Neural cell (in vitro differentiated cells): ENCODE results near the gene SLC34A1.

Experiments
- CTCF ChIP-seq: fragments of 450-650 bp; IDR thresholded peaks from 2 replicates; pipeline ENCODE4 v1.5.1; 2014; ENCODE audit warnings: antibody characterized with exemption, mild to moderate bottlenecking, moderate library complexity; ENCODE audit not compliant: poor library complexity, severe bottlenecking
- EP300 ChIP-seq: fragments of 450-650 bp; conservative IDR thresholded peaks from 2 replicates; pipeline ENCODE4 v1.6.1; 2014; ENCODE audit warnings: antibody characterized with exemption, mild to moderate bottlenecking, moderate library complexity; ENCODE audit not compliant: poor library complexity, severe bottlenecking
- EZH2 ChIP-seq: fragments of 200-600, 300-800 bp; shearing (Covaris generic), sonication (generic); IDR thresholded peaks from 2 replicates; pipeline ENCODE4 v1.6.1; 2014; ENCODE audit warnings: antibody characterized with exemption, low read length, borderline replicate concordance, mild to moderate bottlenecking; ENCODE audit not compliant: insufficient read depth, poor library complexity, severe bottlenecking
- MXI1 ChIP-seq: fragments of 450-650 bp; conservative IDR thresholded peaks from 2 replicates; pipeline ENCODE4 v1.6.1; 2014; ENCODE audit warnings: antibody characterized with exemption, mild to moderate bottlenecking; ENCODE audit not compliant: poor library complexity, severe bottlenecking
- POLR2AphosphoS5 ChIP-seq: IDR thresholded peaks from 2 replicates; pipeline ENCODE4 v1.6.1; 2012
- RAD21 ChIP-seq: fragments of 450-650 bp; conservative IDR thresholded peaks from 2 replicates; pipeline ENCODE4 v1.6.1; 2014; ENCODE audit warnings: antibody characterized with exemption, mild to moderate bottlenecking, moderate library complexity
- REST ChIP-seq: IDR thresholded peaks from 2 replicates; pipeline ENCODE4 v1.6.1; 2012; ENCODE audit warnings: borderline replicate concordance
- TAF1 ChIP-seq: IDR thresholded peaks from 2 replicates; pipeline ENCODE4 v1.6.1; 2012; ENCODE audit warnings: low read depth

- no peak for TF ChIP-seq CTCF
- TF ChIP-seq RAD21, result no peak
- no peak for TF ChIP-seq REST
- TF ChIP-seq EZH2, result no peak
- TF ChIP-seq TAF1, result no peak
- no peak for TF ChIP-seq EP300
- no peak for TF ChIP-seq POLR2AphosphoS5
- TF ChIP-seq MXI1, result no peak
Observed at GRCh38 chr5:177386542-177386941, 2.3 kb downstream of the SLC34A1 start.
